Gastrocnemius medialis (tissue), 4 donors: Measurements from ENCODE around the gene GRID2. TPM values are rescaled to one million over a fixed set of nuclear protein-coding genes. Genes with fewer than 3 reads are reported as not detected.

Source experiments
- ATAC-seq, 2 donors: fragments of 150-250 bp; one replicate each; pipeline ENCODE4 v1.9.1; 2016
- DNase-seq, 2 donors: peaks; one replicate each; pipeline ENCODE4 v3.0.0-alpha.2; 2019
- H3K27ac ChIP-seq, 4 donors: fragments of 200-600 bp; sonication (generic); 1 replicate in 1 of 4; 2 replicates in 3 of 4; pipeline ENCODE4 v1.5.1; 2016 to 2018; ENCODE audit warnings: mild to moderate bottlenecking in 2 of 4, moderate library complexity in 1 of 4
- H3K27me3 ChIP-seq, 3 donors: fragments of 200-600 bp; sonication (generic) in 2 of 3; 1 replicate in 1 of 3; 2 replicates in 2 of 3; pipeline versions ENCODE4 v1.5.1 to v1.6.0; 2016 to 2019; ENCODE audit warnings: mild to moderate bottlenecking in 1 of 3, moderate library complexity in 1 of 3
- H3K36me3 ChIP-seq, 2 donors: fragments of 200-600 bp; sonication (generic) in 1 of 2; one replicate each; pipeline ENCODE4 v1.5.1; 2017 to 2018
- H3K4me1 ChIP-seq, 2 donors: fragments of 200-600 bp; sonication (generic) in 1 of 2; one replicate each; pipeline ENCODE4 v1.5.1; 2016 to 2017; ENCODE audit warnings: mild to moderate bottlenecking in 2 of 2
- H3K4me3 ChIP-seq, 4 donors: fragments of 200-600 bp; sonication (generic) in 3 of 4; 1 replicate in 1 of 4; 2 replicates in 3 of 4; pipeline ENCODE4 v1.5.1; 2016 to 2019; ENCODE audit warnings: mild to moderate bottlenecking in 2 of 4
- H3K9me3 ChIP-seq, 3 donors: fragments of 200-600 bp; sonication (generic) in 2 of 3; 1 replicate in 1 of 3; 2 replicates in 2 of 3; pipeline ENCODE4 v1.5.1; 2016 to 2019
- CTCF ChIP-seq, 5 experiments: fragments of 450-650 bp in 3 of 5; fragments of 200-600 bp in 2 of 5; sonication (generic) in 2 of 5; IDR thresholded peaks in 4 of 5; conservative IDR thresholded peaks in 1 of 5; 1 replicate in 4 of 5; 2 replicates in 1 of 5; pipeline ENCODE4 v1.5.1; 2016 to 2019; ENCODE audit warnings: antibody characterized with exemption in 5 of 5, mild to moderate bottlenecking in 3 of 5, moderate library complexity in 3 of 5
- POLR2A ChIP-seq, 2 donors: fragments of 450-650 bp; IDR thresholded peaks; one replicate each; pipeline ENCODE4 v1.6.1; 2017; ENCODE audit warnings: antibody characterized with exemption in 2 of 2, mild to moderate bottlenecking in 2 of 2, moderate library complexity in 2 of 2
- in situ Hi-C, 4 donors: fragments of 200-750 bp; cut with MboI; loops; one replicate each; pipeline versions ENCODE4 v1.15.0 to v1.8.0; 2017; ENCODE audit warnings: low sequenced_read_pairs in 4 of 4
- intact Hi-C: fragments of 100-400 bp; cut with DNase I; formaldehyde crosslinking; loops from one replicate; pipeline ENCODE4 v1.15.1; 2023; ENCODE audit warnings: low total_unique reads
- total RNA-seq, 4 donors: library from RNA; depleted of rRNA; stranded (reverse); fragments of >200 nt; gene quantifications; one replicate each; pipeline versions ENCODE4 v1.1.0 to v1.2.3, GENCODE V29; 2016

The GRID2 gene
- total RNA-seq, 4 donors from 2014 or later = not detected

- TF ChIP-seq POLR2A (IDR thresholded peaks at IDR 0.05) (no peak), CTCF (IDR thresholded peaks at IDR 0.05 in 4 of 5, conservative IDR thresholded peaks at IDR 0.05 in 1 of 5) (no peak)
Observed at GRCh38 chr4:93776386-93777080, 1472.8 kb downstream of the GRID2 start.

DNA sequence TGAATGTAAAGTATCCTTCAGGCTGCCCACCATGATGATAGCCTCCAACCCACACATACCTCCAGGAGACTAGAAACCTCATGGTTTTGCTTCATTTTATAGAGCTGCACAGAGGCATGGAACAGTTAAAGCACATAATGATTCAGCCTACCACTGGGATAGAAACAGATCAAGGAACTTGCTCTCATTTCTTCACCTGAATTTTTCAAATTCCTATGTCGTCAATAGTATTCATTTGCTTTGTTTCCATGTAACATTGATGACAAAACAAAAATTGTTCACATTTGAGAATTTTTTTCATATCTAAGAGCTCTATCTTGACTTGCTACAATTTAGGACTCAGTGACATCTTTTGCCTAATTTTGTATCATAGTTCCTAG lies 1473.3 kb downstream of the GRID2 start:
- intact Hi-C loops (no loop called here), in situ Hi-C loops (no loop called here)
- ATAC-seq = no peak

More at GRCh38 chr4:93776386-93777080, 1472.8 kb downstream of the GRID2 start:
- no peak overlapping the region for H3K4me3 ChIP-seq
- DNase-seq (no peak), ATAC-seq (no peak)
- intact Hi-C loops = no loop called here
- H3K9me3 ChIP-seq = no peaks in the 10 kb centered on the region
- no peaks in the 10 kb centered on the region for H3K4me1 ChIP-seq
- H3K27ac ChIP-seq = no peak overlapping the region
- in situ Hi-C loops = no loop called here
- H3K27me3 ChIP-seq = no peaks in the 10 kb centered on the region
- H3K36me3 ChIP-seq = no peaks in the 10 kb centered on the region

DNA sequence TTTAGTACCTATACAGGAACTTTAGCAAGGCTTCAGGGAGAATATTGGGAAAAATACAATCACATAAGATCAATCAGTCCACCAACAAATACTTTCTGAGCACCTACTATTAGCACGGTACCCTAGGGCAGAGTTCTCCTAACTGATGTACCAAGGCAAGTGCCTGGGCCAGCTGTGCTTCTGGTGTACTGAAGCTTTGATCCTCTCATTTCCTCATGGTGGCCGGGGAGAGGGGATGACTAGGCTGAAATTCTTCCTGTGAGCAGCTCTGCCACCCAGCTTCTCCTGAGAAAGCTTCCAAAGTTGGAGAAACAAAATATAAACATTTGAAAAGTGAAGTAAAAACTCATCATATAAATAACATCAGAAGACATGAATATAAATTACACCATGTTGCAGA lies 1475.5 kb downstream of the GRID2 start:
- TF ChIP-seq CTCF (IDR thresholded peaks at IDR 0.05 in 4 of 5, conservative IDR thresholded peaks at IDR 0.05 in 1 of 5) = no peak
- TF ChIP-seq POLR2A (IDR thresholded peaks at IDR 0.05) = no peak
- ATAC-seq (no peak), DNase-seq (no peak)
- H3K36me3 ChIP-seq = no peaks in the 10 kb centered on the region
- no peaks in the 10 kb centered on the region for H3K4me1 ChIP-seq
- no peaks in the 10 kb centered on the region for H3K27me3 ChIP-seq
- in situ Hi-C loops (no loop called here), intact Hi-C loops (no loop called here)
- no peaks in the 10 kb centered on the region for H3K9me3 ChIP-seq
- H3K4me3 ChIP-seq = no peak overlapping the region
- H3K27ac ChIP-seq = no peak overlapping the region

More for the DNA sequence above, 1473.3 kb downstream of the GRID2 start:
- Histone ChIP-seq H3K27me3 (no peaks in the 10 kb centered on the region), H3K9me3 (no peaks in the 10 kb centered on the region), H3K4me3 (no peak overlapping the region), H3K4me1 (no peaks in the 10 kb centered on the region), H3K27ac (no peak overlapping the region), H3K36me3 (no peaks in the 10 kb centered on the region)
- TF ChIP-seq CTCF (IDR thresholded peaks at IDR 0.05 in 4 of 5, conservative IDR thresholded peaks at IDR 0.05 in 1 of 5) (no peak), POLR2A (IDR thresholded peaks at IDR 0.05) (no peak)
- DNase-seq = no peak

DNA sequence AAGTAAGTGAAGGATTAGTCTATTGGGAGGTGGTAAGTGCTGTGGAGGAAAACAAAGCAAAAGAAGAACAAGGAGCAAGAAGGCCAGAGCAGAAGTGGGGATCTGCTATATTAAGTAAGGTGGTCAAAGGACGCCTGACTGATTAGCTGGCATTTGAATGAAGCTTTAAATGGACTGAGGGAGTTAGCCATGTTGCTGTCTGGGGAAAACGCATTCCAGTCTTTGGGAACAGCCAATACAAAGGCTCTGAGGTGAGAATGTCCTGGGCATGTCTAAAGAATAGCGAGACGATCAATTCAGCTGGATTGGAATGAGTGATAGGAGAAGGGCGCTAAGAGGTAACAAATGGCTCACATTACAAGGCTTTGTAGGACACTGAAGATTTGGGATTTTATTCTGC lies 1476.3 kb downstream of the GRID2 start:
- no peak overlapping the region for H3K4me3 ChIP-seq
- H3K9me3 ChIP-seq = no peaks in the 10 kb centered on the region
- in situ Hi-C loops (loop anchor here in 1 of 4 donors (10.0 kb wide), 1 partner anchor 355 kb away; no protein-coding TSS in a partner anchor), intact Hi-C loops (no loop called here)
- DNase-seq = no peak
- no peaks in the 10 kb centered on the region for H3K27me3 ChIP-seq
- no peak overlapping the region for H3K27ac ChIP-seq
- no peak for ATAC-seq
- TF ChIP-seq CTCF (IDR thresholded peaks at IDR 0.05 in 4 of 5, conservative IDR thresholded peaks at IDR 0.05 in 1 of 5) (no peak), POLR2A (IDR thresholded peaks at IDR 0.05) (no peak)
- H3K4me1 ChIP-seq = no peaks in the 10 kb centered on the region
- no peaks in the 10 kb centered on the region for H3K36me3 ChIP-seq
